ENCODE measurements around the gene KCNA10. TPM values are rescaled to one million over a fixed set of nuclear protein-coding genes. Genes with fewer than 3 reads are reported as not detected.

KCNA10 gene
- total RNA-seq, 1 experiment from 2014 or later = not detected

DNA sequence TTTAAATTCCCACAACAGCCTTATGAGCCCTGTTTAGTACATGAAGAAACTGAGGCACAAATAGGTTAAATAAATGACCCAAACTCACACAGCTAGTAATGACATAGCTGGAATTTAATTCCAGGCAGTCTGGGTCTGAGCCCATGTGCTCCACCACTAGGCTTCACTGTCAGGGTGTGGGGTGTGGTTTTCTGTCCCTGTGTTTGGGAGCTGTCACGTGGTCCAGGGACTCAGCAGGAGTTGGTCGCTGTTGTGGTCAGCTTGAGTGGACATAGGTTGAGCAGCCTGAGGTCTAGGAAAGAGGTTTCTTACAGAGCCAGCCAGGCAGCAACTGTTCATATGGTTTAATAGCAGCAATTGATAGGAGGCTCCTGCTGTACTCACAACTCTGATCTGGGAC lies 28.0 kb upstream of the KCNA10 start:
- TF ChIP-seq, protein P1, sequence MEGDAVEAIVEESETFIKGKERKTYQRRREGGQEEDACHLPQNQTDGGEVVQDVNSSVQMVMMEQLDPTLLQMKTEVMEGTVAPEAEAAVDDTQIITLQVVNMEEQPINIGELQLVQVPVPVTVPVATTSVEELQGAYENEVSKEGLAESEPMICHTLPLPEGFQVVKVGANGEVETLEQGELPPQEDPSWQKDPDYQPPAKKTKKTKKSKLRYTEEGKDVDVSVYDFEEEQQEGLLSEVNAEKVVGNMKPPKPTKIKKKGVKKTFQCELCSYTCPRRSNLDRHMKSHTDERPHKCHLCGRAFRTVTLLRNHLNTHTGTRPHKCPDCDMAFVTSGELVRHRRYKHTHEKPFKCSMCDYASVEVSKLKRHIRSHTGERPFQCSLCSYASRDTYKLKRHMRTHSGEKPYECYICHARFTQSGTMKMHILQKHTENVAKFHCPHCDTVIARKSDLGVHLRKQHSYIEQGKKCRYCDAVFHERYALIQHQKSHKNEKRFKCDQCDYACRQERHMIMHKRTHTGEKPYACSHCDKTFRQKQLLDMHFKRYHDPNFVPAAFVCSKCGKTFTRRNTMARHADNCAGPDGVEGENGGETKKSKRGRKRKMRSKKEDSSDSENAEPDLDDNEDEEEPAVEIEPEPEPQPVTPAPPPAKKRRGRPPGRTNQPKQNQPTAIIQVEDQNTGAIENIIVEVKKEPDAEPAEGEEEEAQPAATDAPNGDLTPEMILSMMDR (conservative IDR thresholded peaks at IDR 0.05) = no peak
- Histone ChIP-seq H3K23me2 (ENCODE audit: insufficient read length, low read depth, low read length, poor library complexity, severe bottlenecking) (no peaks in the 10 kb centered on the region), H2BK15ac (ENCODE audit: low read depth, low read length) (no peak overlapping the region), H3K4ac (ENCODE audit: low read depth, low read length) (no peak overlapping the region), H3K56ac (ENCODE audit: insufficient read length, low read depth, low read length) (no peak overlapping the region), H4K5ac (ENCODE audit: insufficient read length, low read depth, low read length) (no peak overlapping the region), H3K18ac (ENCODE audit: insufficient read length, low read depth, low read length) (no peak overlapping the region), H3K4me2 (ENCODE audit: insufficient read depth, insufficient read length, low read length) (no peak overlapping the region), H2BK12ac (ENCODE audit: insufficient read length, low read depth, low read length) (no peak overlapping the region), H3K79me2 (ENCODE audit: insufficient read depth, low read length) (no peaks in the 10 kb centered on the region), H2BK5ac (ENCODE audit: insufficient read length, low read length) (no peak overlapping the region), H4K8ac (replicated peaks; ENCODE audit: insufficient read length, low read depth, low read length) (no peak overlapping the region), H3K14ac (ENCODE audit: insufficient read depth, low read length) (no peak overlapping the region), H2BK20ac (ENCODE audit: low read depth, low read length, poor library complexity, severe bottlenecking) (no peak overlapping the region), H3K4me1 (ENCODE audit: insufficient read depth, low read length) (no peaks in the 10 kb centered on the region), H2BK120ac (ENCODE audit: low read depth, low read length, poor library complexity, severe bottlenecking) (no peak overlapping the region), H3K23ac (ENCODE audit: insufficient read length, low read depth, low read length) (no peak overlapping the region), H3K9ac (ENCODE audit: extremely low read depth, insufficient read length, low read length) (no peak overlapping the region), H2AFZ (ENCODE audit: low read length) (no peak overlapping the region), H2AK5ac (ENCODE audit: insufficient read length, low read length) (no peak overlapping the region), H4K91ac (ENCODE audit: insufficient read length, low read depth, low read length) (no peak overlapping the region), H4K20me1 (ENCODE audit: control insufficient read depth, insufficient read depth, insufficient read length) (no peaks in the 10 kb centered on the region), H3K9me3 (ENCODE audit: control insufficient read depth, low read depth, low read length) (no peaks in the 10 kb centered on the region), H3K79me1 (ENCODE audit: insufficient read depth, low read depth, low read length, poor library complexity, severe bottlenecking) (no peaks in the 10 kb centered on the region), H3K27me3 (ENCODE audit: insufficient read depth, low read length) (no peaks in the 10 kb centered on the region), H3K27ac (ENCODE audit: insufficient read length, low read depth, low read length) (no peak overlapping the region), H3T11ph (ENCODE audit: low read length) (no peak overlapping the region)
- Mint-ChIP-seq H3K27ac (no peak overlapping the region), H3K36me3 (ENCODE audit: insufficient read depth in 1 of 3, low read depth in 3 of 3) (no peaks in the 10 kb centered on the region), H3K9me3 (no peaks in the 10 kb centered on the region), H3K27me3 (ENCODE audit: low read depth) (peaks cover 61% of the 10 kb centered on the region), H3K4me1 (peaks cover 2% of the 10 kb centered on the region in 2 experiments; a peak in 1 of 4 replicates), H3K4me3 (no peak overlapping the region)
- DNase-seq = no peak
- WGBS (ENCODE audit: extremely low coverage, insufficient read length, low lambda C conversion rate) = no CpG with 5 or more reads among the region's 2 CpGs

Data from H9 (cell line).